Glutamatergic neuron (in vitro differentiated cells): ENCODE results near the gene RNPEPL1. TPM values are rescaled to one million over a fixed set of nuclear protein-coding genes. Genes with fewer than 3 reads are reported as not detected.
A peak's percentile ranks its signal among the peaks of the same experiment; 100 is the strongest.
"Not testable (repeated sequence)": the region's sequence is repeated elsewhere in the genome, so short reads cannot be mapped to it uniquely, and the experiment has no call there.

Experiments used
- DNase-seq: peaks from one replicate; pipeline ENCODE4 v3.0.0; 2022
- H3K27ac Mint-ChIP-seq: one replicate; pipeline ENCODE4 v1.8.0; 2020; ENCODE audit warnings: mild to moderate bottlenecking, mixed read lengths, inconsistent platforms; ENCODE audit not compliant: unreplicated experiment
- H3K27me3 Mint-ChIP-seq: one replicate; pipeline ENCODE4 v1.8.0; 2020; ENCODE audit warnings: mild to moderate bottlenecking, moderate library complexity, mixed read lengths, inconsistent platforms; ENCODE audit not compliant: unreplicated experiment
- H3K36me3 Mint-ChIP-seq: one replicate; pipeline ENCODE4 v1.8.0; 2020; ENCODE audit warnings: mild to moderate bottlenecking, mixed read lengths, inconsistent platforms; ENCODE audit not compliant: unreplicated experiment
- H3K4me1 Mint-ChIP-seq: one replicate; pipeline ENCODE4 v1.8.0; 2020; ENCODE audit warnings: mild to moderate bottlenecking, low read depth, mixed read lengths, inconsistent platforms; ENCODE audit not compliant: unreplicated experiment
- H3K4me3 Mint-ChIP-seq: one replicate; pipeline ENCODE4 v1.8.0; 2020; ENCODE audit warnings: mild to moderate bottlenecking, mixed read lengths, inconsistent platforms; ENCODE audit not compliant: unreplicated experiment
- H3K9me3 Mint-ChIP-seq: one replicate; pipeline ENCODE4 v1.8.0; 2020; ENCODE audit warnings: mild to moderate bottlenecking, moderate library complexity, mixed read lengths, inconsistent platforms; ENCODE audit not compliant: unreplicated experiment
- total RNA-seq: library from RNA; stranded (reverse); fragmentation: NEBNext Ultra II Directional; extraction: Animal tissue kit (Norgen Biotek cat#: 25700); gene quantifications from one replicate; pipeline ENCODE4 v1.2.1, GENCODE V29; 2021; ENCODE audit not compliant: unreplicated experiment
- TF ChIP-seq, protein P1 (sequence below): fragments of 200-600 bp; sonication (generic); IDR thresholded peaks from one replicate; pipeline ENCODE4 v1.5.0; 2021; ENCODE audit not compliant: partially characterized antibody, unreplicated experiment

The RNPEPL1 gene
- total RNA-seq, 1 donor from 2014 or later, result 20.9 TPM

DNA sequence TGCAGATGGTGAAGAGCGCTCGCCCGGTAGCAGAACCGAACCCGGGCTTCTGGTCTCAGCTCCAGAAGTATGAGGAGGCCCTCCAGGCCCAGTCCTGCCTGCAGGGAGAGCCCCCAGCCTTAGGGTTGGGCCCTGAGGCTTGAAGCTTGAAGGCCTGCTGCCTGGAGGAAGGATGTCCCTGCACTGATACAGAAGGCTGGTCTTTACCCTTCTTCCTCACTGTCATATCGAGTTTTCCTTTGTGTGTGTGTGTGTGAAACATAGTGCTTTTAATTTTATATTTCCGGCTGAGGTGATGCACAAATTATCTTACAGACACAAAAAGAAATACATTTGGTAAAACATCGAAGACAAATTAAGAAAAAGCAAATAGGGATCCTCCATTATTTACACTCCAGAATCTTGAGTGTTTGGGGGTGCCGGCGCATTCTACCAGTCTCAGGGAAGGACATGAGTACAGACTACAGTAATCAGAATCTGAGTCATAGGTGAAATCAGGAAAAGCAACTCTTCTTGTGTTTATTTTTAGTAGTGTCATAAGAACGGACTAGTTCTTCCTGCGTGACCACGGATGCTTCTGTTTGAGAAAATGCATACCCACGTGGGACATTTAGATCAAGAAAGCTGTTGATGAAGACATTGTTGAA is 6.8 kb upstream of the RNPEPL1 start:
- H3K27me3 Mint-ChIP-seq, result peaks cover 10% of the 10 kb centered on the region
- H3K4me3 Mint-ChIP-seq, result peak overlapping the region; percentile 82
- H3K9me3 Mint-ChIP-seq, result peaks cover 14% of the 10 kb centered on the region
- peaks cover 7% of the 10 kb centered on the region for H3K4me1 Mint-ChIP-seq
- TF ChIP-seq, protein P1, sequence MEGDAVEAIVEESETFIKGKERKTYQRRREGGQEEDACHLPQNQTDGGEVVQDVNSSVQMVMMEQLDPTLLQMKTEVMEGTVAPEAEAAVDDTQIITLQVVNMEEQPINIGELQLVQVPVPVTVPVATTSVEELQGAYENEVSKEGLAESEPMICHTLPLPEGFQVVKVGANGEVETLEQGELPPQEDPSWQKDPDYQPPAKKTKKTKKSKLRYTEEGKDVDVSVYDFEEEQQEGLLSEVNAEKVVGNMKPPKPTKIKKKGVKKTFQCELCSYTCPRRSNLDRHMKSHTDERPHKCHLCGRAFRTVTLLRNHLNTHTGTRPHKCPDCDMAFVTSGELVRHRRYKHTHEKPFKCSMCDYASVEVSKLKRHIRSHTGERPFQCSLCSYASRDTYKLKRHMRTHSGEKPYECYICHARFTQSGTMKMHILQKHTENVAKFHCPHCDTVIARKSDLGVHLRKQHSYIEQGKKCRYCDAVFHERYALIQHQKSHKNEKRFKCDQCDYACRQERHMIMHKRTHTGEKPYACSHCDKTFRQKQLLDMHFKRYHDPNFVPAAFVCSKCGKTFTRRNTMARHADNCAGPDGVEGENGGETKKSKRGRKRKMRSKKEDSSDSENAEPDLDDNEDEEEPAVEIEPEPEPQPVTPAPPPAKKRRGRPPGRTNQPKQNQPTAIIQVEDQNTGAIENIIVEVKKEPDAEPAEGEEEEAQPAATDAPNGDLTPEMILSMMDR, result no peak
- peak overlapping the region; percentile 77 for H3K27ac Mint-ChIP-seq
- no peak for DNase-seq
- H3K36me3 Mint-ChIP-seq, result peaks cover 9% of the 10 kb centered on the region

DNA sequence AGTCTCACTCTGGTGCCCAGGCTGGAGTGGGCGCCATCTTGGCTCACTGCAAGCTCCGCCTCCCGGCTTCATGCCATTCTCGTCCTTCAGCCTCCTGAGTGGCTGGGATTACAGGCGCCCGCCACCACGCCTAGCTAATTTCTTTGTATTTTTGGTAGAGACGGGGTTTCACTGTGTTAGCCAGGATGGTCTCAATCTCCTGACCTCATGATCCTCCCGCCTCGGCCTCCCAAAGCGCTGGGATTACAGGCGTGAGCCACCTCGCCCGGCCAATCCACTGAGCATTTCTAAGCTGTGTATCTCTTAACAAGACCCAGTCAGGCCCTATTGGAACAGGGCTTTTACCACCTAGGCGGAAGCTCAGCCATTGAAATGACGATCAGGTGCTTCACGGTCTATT is 5.1 kb upstream of the RNPEPL1 start:
- DNase-seq, H3K4me1 Mint-ChIP-seq, H3K36me3 Mint-ChIP-seq, H3K27ac Mint-ChIP-seq, H3K4me3 Mint-ChIP-seq: not testable (repeated sequence)
- Mint-ChIP-seq H3K27me3 (peaks cover 13% of the 10 kb centered on the region), H3K9me3 (peaks cover 14% of the 10 kb centered on the region)

DNA sequence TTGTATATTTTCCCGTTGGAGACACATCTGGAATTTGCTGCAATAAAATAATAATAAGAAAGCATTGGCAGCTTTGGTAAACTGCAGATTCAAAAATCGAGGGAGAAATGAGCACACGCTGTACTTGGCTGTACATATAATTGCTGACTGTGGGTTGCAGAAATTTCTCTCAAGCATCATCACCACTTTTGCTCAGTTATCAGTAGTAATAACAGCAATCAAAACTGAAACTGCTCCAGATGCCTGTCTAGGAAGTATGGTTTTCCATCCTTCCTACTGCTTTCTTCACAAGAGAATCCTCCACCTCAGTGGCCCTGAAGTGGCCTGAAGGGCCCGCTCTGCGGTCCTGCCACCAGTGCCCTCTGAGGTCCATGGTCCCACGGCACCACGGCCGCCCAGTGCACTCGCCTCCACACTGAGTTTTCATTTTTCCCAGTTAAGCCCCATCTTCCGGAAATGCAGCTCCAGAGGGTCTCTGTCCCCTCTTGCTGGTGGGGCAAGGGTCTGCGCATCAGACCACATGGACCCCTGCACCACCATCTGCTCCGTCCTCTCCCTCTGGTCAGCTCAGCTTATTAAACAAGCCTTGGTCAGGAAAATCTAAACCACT is 4.2 kb upstream of the RNPEPL1 start:
- Mint-ChIP-seq H3K27ac (no peak overlapping the region), H3K4me3 (no peak overlapping the region)
- DNase-seq, result no peak

DNA sequence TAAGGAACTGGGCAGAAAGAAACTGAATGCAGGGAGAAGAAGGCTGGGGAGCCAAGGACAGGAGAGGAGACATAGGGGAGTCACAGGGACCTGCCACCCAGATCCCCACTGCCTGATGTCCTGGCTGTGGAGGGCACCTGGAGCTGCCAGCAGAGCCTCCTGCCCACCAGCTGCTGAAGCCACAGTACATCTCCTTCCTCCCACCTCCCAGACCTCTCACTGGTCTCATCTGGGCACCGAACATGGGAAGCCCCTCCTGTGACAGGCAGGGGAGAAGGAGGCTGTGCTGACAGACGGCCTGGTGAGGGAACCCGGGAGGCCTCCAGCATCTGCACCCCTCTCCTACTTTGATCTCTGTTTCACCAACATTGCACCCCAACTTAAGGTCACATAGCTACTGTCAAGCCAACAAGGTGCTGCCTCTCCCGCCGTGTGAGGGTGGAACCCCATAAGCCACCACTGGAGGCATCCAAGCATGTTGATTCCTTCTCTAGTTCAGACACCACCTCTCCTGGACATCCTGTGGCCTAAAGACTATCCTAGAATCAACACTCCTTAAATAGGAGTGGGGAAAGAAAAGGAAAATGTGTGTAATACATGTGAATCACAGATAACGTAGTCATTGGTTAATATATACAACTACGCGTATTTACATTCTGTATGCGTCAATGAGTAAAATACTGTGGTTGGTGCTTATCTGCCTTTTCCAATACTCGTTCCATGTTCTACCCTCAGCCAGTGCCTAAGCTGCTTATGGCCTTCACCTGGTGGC is 3.5 kb upstream of the RNPEPL1 start:
- peaks cover 13% of the 10 kb centered on the region for H3K9me3 Mint-ChIP-seq
- peaks cover 16% of the 10 kb centered on the region for H3K27me3 Mint-ChIP-seq
- no peak overlapping the region for H3K27ac Mint-ChIP-seq
- H3K4me1 Mint-ChIP-seq, result peaks cover 11% of the 10 kb centered on the region
- TF ChIP-seq, protein P1, result no peak
- no peak overlapping the region for H3K4me3 Mint-ChIP-seq
- DNase-seq, result no peak
- H3K36me3 Mint-ChIP-seq, result peaks cover 4% of the 10 kb centered on the region

More for the DNA sequence above, 4.2 kb upstream of the RNPEPL1 start:
- Mint-ChIP-seq H3K27me3 (peaks cover 13% of the 10 kb centered on the region), H3K9me3 (peaks cover 12% of the 10 kb centered on the region), H3K36me3 (peaks cover 4% of the 10 kb centered on the region), H3K4me1 (peaks cover 7% of the 10 kb centered on the region)
- TF ChIP-seq, protein P1, result no peak

DNA sequence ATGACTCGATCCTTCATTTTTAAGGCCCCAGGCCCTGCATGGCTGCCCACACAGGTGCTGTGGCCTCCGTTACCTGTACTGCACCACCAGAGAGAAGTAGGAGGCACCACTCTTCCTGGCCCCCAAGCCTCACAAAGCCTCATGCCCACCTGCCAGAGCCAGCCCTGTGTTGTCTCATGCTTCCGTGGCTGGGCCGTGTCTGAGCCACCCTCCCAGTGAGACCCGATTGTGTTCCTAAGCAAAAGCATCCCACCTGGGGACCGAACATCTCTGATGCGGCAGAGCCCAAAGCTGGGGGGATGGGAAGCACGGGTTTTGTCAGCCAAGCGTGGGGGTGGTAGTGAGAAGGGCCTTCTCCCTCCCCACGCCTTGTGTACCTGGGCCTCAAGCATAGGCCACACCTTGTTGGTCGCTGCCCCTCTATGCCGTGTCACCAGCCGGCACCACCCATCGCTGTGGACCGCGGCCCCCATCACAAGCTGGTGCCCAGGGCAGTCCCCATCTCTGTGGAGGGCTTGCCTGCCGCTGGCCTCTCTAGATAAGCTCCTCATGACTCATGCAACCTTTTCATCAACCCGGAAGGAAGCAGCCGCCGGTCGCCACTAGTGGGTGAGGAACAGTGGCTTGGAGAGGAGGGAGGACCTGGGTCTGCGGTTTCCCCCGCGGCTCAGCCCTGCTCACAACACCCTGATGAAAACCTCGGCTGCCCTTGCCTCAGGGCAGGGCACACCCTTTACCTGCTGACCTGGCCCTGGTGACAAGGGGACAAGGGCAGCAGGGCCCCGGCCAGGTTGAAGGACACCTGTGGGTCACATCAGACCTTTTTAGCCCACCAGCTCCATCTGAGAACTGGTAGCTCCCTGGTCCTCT is 2.7 kb upstream of the RNPEPL1 start:
- H3K36me3 Mint-ChIP-seq, result peaks cover 4% of the 10 kb centered on the region
- peaks cover 10% of the 10 kb centered on the region for H3K9me3 Mint-ChIP-seq
- peaks cover 9% of the 10 kb centered on the region for H3K4me1 Mint-ChIP-seq
- H3K27me3 Mint-ChIP-seq, result peaks cover 14% of the 10 kb centered on the region
- TF ChIP-seq, protein P1, result no peak
- H3K4me3 Mint-ChIP-seq, result no peak overlapping the region
- no peak overlapping the region for H3K27ac Mint-ChIP-seq
- peak; percentile 15 for DNase-seq
